BE2C (cell line): Measurements from ENCODE around the gene PEF1.

Source experiments
- DNase-seq: peaks from one replicate; pipeline ENCODE4 v3.0.0-alpha.2; 2020
- H3K27me3 ChIP-seq: fragments of 250-450 bp; sonication (Bioruptor Pico); 2 replicates; pipeline ENCODE4 v1.5.1; 2020; ENCODE audit warnings: mild to moderate bottlenecking
- H3K36me3 ChIP-seq: fragments of 250-450 bp; sonication (Bioruptor Pico); 2 replicates; pipeline ENCODE4 v1.5.1; 2020; ENCODE audit warnings: mild to moderate bottlenecking
- H3K4me1 ChIP-seq: fragments of 250-450 bp; sonication (Bioruptor Pico); 2 replicates; pipeline ENCODE4 v1.5.1; 2020
- H3K4me3 ChIP-seq: 2 replicates; pipeline ENCODE4 v1.5.1; 2011; ENCODE audit warnings: low read depth, low read length
- H3K9me3 ChIP-seq: fragments of 250-450 bp; sonication (Bioruptor Pico); 2 replicates; pipeline ENCODE4 v1.5.1; 2020
- TF ChIP-seq, protein P1 (sequence below): IDR thresholded peaks from 2 replicates; pipeline ENCODE4 v1.5.1; 2012; ENCODE audit warnings: mild to moderate bottlenecking, low read depth, low read length

PEF1 gene

DNA sequence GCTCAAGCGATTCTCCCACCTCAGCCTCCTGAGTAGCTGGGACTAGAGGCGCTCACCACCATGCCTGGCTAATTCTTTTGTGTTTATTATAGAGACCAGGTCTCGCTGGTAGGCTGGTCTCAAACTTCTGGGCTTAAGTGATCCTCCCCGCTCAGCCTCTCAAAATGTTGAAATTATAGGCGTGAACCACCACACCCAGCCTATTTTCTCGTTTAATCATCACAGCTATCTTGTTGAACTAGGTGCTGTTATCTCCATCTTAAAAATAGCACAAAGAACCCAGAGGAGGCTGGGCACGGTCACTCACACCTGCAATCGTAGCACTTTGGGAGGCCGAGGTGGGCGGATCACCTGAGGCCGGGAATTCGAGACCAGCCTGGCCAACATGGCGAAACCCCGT is 31.1 kb upstream of the PEF1 start:
- no peaks in the 10 kb centered on the region; the same call in 1 of the 2 replicates for H3K4me1 ChIP-seq
- H3K36me3 ChIP-seq: no peaks in the 10 kb centered on the region
- H3K9me3 ChIP-seq: no peaks in the 10 kb centered on the region
- TF ChIP-seq, protein P1, sequence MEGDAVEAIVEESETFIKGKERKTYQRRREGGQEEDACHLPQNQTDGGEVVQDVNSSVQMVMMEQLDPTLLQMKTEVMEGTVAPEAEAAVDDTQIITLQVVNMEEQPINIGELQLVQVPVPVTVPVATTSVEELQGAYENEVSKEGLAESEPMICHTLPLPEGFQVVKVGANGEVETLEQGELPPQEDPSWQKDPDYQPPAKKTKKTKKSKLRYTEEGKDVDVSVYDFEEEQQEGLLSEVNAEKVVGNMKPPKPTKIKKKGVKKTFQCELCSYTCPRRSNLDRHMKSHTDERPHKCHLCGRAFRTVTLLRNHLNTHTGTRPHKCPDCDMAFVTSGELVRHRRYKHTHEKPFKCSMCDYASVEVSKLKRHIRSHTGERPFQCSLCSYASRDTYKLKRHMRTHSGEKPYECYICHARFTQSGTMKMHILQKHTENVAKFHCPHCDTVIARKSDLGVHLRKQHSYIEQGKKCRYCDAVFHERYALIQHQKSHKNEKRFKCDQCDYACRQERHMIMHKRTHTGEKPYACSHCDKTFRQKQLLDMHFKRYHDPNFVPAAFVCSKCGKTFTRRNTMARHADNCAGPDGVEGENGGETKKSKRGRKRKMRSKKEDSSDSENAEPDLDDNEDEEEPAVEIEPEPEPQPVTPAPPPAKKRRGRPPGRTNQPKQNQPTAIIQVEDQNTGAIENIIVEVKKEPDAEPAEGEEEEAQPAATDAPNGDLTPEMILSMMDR: no peak
- no peak for DNase-seq
- no peak overlapping the region for H3K4me3 ChIP-seq
- no peaks in the 10 kb centered on the region for H3K27me3 ChIP-seq

DNA sequence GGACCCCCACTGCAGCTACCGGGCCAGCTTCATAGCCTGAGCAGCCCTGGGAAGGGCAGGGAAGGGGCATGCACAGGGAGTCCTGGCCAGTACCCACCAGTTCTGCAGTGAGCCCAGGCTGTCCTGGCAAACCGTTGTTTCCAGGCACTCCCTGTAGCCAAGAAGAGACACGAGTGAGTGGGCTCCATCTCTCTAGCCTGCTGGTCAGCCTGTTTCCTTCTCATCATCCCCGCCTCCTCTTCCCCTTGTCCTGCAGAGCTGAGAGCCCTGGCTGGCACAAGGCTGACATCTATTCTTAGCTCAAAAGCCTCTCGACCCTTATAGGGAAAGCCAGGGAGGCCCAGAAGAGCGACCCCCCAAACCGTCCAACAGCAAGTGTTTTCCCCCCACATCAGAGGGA is 30.5 kb upstream of the PEF1 start:
- H3K9me3 ChIP-seq: no peaks in the 10 kb centered on the region
- TF ChIP-seq, protein P1: no peak
- no peaks in the 10 kb centered on the region for H3K27me3 ChIP-seq
- DNase-seq: no peak
- H3K36me3 ChIP-seq: no peaks in the 10 kb centered on the region
- H3K4me3 ChIP-seq: no peak overlapping the region
- H3K4me1 ChIP-seq: peaks cover under 1% of the 10 kb centered on the region; the same call in 1 of the 2 replicates

DNA sequence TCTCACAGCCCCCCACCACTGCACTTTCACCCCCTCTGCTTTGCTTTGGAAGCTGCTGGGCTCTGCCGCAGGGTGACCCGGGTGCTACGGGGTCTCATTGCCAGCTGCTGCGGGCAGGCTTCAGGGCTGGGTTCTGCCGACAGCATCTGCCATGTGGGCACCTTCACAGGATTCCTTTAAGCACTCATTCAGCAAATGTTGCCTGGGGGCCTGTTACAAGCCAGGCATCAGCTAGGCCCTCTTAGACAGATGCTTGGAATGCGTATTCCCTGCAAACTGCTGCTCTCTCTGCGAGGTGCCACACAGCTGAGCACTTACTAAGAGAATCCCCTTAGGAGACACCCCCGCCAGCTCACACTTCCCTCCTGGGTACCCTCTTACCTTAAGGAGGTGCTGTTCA is 29.9 kb upstream of the PEF1 start:
- Histone ChIP-seq H3K27me3 (no peaks in the 10 kb centered on the region), H3K36me3 (no peaks in the 10 kb centered on the region), H3K4me3 (no peak overlapping the region), H3K4me1 (peaks cover 6% of the 10 kb centered on the region; the same call in 1 of the 2 replicates), H3K9me3 (no peaks in the 10 kb centered on the region)
- DNase-seq: no peak
- TF ChIP-seq, protein P1: no peak

DNA sequence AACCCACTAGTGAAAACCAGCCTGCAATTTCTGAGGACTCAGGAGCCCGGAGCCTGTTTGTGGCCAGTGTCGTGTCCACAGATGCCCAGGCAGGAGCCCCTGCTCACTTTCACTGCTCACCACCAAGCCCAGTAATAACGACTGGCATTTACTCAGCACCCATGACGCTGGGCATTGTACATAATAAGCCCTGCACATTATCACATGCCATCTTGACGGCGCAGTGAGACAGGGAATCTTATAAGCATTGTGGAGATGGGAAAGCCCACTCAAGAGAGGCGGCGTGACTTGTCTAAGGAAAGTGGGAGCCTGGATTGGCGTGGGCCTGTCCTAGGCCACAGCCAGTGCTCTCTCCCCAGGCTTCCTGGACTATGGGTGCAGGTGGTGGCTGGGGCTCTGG is 28.8 kb upstream of the PEF1 start:
- Histone ChIP-seq H3K9me3 (no peaks in the 10 kb centered on the region), H3K4me1 (peaks cover 12% of the 10 kb centered on the region; the same call in 1 of the 2 replicates), H3K27me3 (no peaks in the 10 kb centered on the region), H3K4me3 (no peak overlapping the region), H3K36me3 (no peaks in the 10 kb centered on the region)
- no peak for DNase-seq
- TF ChIP-seq, protein P1: no peak

DNA sequence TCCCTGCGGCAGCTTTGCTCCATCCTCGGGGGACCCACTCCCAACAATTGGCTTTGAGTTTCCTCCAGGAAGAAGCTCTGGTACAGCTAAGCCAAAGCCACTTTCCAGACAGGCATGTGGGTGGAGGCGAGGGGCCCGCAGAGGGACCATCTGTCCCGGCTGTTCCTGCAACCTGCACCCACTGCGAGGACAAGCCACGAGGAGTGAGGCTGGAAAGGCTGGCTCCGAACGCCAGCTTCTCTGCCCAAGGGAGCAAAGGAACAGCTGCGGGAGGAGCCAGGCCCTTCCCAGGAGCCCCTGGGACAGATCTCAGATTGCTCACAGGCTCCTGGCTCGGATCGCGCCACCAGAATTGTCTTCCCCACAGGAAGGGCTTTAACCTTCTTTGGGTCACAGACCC is 28.3 kb upstream of the PEF1 start:
- H3K36me3 ChIP-seq: no peaks in the 10 kb centered on the region
- no peaks in the 10 kb centered on the region for H3K9me3 ChIP-seq
- TF ChIP-seq, protein P1: no peak
- no peak overlapping the region for H3K4me3 ChIP-seq
- H3K27me3 ChIP-seq: no peaks in the 10 kb centered on the region
- peaks cover 12% of the 10 kb centered on the region; the same call in 1 of the 2 replicates for H3K4me1 ChIP-seq
- DNase-seq: peak; percentile 50

DNA sequence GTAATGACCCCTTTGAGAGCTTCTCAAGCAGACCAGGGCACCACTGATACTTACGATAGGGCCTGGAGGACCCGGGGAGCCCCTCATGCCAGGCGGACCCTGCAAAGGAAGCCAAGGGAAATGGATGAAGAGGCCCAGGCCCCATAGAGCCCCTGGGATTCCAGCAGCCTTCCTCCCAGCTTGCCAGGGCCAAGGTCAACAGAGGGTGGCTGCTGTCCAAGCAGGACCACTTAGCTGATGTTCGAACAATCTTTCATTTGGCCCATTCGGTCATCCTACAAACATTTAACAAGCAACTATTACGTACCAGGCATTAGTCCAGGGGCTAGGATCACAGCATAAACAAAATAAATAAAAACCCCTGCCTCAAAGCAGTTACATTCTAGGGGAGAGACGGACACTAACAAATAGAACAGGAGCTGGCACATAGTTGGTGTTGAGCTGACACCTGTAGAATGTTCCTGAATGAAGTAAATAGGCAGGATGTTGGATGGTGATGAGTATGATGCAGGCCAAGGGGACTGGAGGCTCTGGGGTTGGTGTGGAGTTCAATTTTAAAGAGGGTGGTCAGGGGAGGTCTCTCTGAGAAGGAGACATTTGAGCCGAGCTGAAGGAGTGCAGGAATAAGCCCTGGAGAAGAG is 27.0 kb upstream of the PEF1 start:
- H3K4me3 ChIP-seq: no peak overlapping the region
- DNase-seq: no peak
- TF ChIP-seq, protein P1: no peak
- no peaks in the 10 kb centered on the region for H3K9me3 ChIP-seq
- H3K4me1 ChIP-seq: peaks cover 12% of the 10 kb centered on the region; the same call in 1 of the 2 replicates
- H3K27me3 ChIP-seq: no peaks in the 10 kb centered on the region
- no peaks in the 10 kb centered on the region for H3K36me3 ChIP-seq
